NCI-H446 (cell line): ENCODE data around the gene AKAP6.

Experiments used
- DNase-seq, 2 experiments: peaks; one replicate each; lab custom pipeline; 2025; lab: John Stamatoyannopoulos, UW

The AKAP6 gene

GRCh38 chr14:32825058-32825457, 496.0 kb downstream of the AKAP6 start:
- no peak for DNase-seq

GRCh38 chr14:32826404-32827082, 497.4 kb downstream of the AKAP6 start:
- no peak for DNase-seq

DNA sequence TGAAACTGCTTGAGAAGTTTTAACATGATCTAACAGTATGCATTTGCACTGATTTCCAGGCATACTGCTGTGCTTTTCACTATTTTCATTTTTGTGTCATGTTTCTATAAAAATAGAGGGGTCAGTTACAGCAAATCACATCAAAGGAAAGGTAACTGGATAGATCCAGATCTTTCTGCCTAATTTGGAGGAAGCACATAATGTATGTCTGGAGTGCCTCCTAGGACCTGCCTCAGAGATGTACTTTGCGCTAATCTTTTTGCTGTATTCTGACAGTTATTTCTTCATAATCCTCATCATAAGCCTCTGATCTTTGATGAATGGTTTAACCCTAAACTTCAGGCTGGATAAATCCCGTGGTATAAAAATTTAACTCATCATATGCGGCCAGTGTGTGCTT, 498.4 kb downstream of the AKAP6 start:
- no peak for DNase-seq

DNA sequence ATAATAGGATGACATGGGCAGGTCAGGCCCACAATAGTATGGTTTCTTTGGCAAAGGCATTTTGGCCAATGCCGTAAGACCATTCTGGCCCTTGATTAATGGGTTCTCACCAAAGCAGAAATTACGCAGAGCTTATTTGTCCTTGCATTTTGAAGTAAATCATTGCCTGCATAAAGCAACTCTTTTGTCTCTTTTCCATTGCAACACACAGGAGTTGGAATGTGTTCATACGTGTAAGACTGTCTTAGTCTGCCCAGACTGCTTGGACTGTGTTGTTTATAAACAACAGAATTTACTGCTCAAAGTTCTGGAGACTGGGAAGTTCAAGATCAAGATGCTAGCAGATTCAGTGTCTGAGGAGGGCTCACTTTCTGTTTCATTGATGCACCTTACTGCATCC, 506.8 kb downstream of the AKAP6 start:
- no peak for DNase-seq

DNA sequence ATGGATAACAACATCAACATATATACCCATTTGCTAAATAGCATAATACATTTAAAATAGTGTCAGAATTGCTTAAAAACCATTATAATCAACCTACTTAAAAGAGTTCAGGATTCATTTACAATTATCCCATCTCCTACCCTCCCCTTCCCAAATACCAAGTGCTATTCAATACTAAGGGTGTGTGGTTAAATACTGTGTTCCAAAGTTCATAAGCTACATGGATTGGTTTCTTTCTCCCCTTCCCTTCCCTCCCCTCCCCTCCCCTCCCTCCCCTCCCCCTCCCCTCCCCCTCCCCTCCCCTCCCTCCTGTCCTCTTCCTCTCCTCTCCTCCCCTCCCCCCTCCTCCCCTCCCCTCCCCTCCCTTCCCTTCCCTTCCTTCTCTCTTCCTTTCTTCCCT, 512.6 kb downstream of the AKAP6 start:
- no peak for DNase-seq

GRCh38 chr14:32846821-32847365, 517.8 kb downstream of the AKAP6 start:
- DNase-seq = no peak

GRCh38 chr14:32847867-32848266, 518.8 kb downstream of the AKAP6 start:
- no peak for DNase-seq

DNA sequence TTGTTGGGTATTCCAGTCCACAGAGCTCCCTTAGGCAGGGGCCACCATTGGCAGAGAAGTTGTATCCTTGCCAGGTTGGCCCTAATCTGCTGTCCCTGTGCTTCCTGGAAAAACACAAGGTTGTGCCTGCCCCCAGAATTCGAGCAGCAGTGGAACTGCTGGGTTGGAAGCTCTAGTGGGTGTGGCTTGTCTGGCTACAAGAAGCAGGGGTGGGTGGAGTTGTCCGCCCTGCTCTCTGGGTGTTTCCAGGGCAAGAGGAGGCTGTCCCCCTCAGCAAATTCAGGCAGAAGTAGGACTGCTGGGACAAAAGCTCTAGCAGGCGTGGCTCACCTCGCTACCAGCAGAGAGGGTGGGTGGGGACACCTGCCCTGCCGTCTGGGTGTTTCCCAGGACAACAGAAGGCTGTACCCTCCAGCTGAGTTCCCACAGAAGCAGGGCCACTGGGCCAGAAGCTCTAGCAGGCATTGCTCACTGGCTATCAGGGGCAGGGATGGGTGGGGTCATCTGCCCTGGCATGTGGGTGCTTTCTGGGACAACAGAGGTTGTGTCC, 536.8 kb downstream of the AKAP6 start:
- no peak for DNase-seq

- no peak for DNase-seq
Measured at GRCh38 chr14:32883188-32883587, 554.1 kb downstream of the AKAP6 start.
